Prostate gland (tissue), 2 donors: ENCODE data around the gene TGFBR3. TPM values are rescaled to one million over a fixed set of nuclear protein-coding genes. Genes with fewer than 3 reads are reported as not detected.

Experiments used
- DNase-seq: peaks from one replicate; pipeline ENCODE4 v3.0.0-alpha.2; 2019; ENCODE audit warnings: low spot score
- H3K27ac ChIP-seq, 2 donors: fragments of 200-600 bp; sonication (generic); 2 replicates each; pipeline ENCODE4 v1.5.1; 2017 to 2019
- H3K27me3 ChIP-seq: fragments of 200-600 bp; sonication (generic); replicated peaks from 2 replicates; pipeline ENCODE4 v1.5.1; 2019; ENCODE audit not compliant: insufficient read depth
- H3K36me3 ChIP-seq, 2 donors: fragments of 200-600 bp; sonication (generic); 1 replicate in 1 of 2; 2 replicates in 1 of 2; pipeline versions ENCODE4 v1.5.1 to v1.8.1; 2017 to 2019
- H3K4me1 ChIP-seq: fragments of 200-600 bp; sonication (generic); replicated peaks from 2 replicates; pipeline ENCODE4 v1.5.1; 2019
- H3K4me3 ChIP-seq, 2 donors: fragments of 200-600 bp; sonication (generic); 2 replicates each; pipeline ENCODE4 v1.5.1; 2017 to 2019
- H3K9me3 ChIP-seq: fragments of 200-600 bp; sonication (generic); 2 replicates; pipeline ENCODE4 v1.5.1; 2017
- POLR2A ChIP-seq: fragments of 450-650 bp; IDR thresholded peaks from one replicate; pipeline ENCODE4 v1.6.1; 2016; ENCODE audit warnings: antibody characterized with exemption, mild to moderate bottlenecking
- POLR2AphosphoS5 ChIP-seq: sonication (generic); formaldehyde crosslinking; IDR thresholded peaks from one replicate; pipeline ENCODE4 v1.6.1; 2017; ENCODE audit warnings: antibody characterized with exemption
- WGBS: methylation state at CpG from one replicate; pipeline ENCODE4 v1.1.5; 2018; 5-methylcytosine and 5-hydroxymethylcytosine counted together
- intact Hi-C: fragments of 100-400 bp; cut with DNase I; formaldehyde crosslinking; loops from one replicate; pipeline ENCODE4 v1.14.2; 2022
- total RNA-seq, 2 donors: library from RNA; depleted of rRNA; stranded (reverse); fragments of >200 nt; gene quantifications; one replicate each; pipeline ENCODE4 v1.1.0, GENCODE V29; 2016
- TF ChIP-seq, protein P1 (sequence below), 4 experiments: fragments of 200-600 bp in 2 of 4; fragments of 450-650 bp in 2 of 4; sonication (generic) in 2 of 4; IDR thresholded peaks; 1 replicate in 3 of 4; 2 replicates in 1 of 4; pipeline ENCODE4 v1.5.1; 2016 to 2019; ENCODE audit warnings: antibody characterized with exemption in 4 of 4, mild to moderate bottlenecking in 2 of 4, moderate library complexity in 2 of 4

TGFBR3 gene
- total RNA-seq, result 10 to 100 TPM; 26.4 to 51.7 TPM

DNA sequence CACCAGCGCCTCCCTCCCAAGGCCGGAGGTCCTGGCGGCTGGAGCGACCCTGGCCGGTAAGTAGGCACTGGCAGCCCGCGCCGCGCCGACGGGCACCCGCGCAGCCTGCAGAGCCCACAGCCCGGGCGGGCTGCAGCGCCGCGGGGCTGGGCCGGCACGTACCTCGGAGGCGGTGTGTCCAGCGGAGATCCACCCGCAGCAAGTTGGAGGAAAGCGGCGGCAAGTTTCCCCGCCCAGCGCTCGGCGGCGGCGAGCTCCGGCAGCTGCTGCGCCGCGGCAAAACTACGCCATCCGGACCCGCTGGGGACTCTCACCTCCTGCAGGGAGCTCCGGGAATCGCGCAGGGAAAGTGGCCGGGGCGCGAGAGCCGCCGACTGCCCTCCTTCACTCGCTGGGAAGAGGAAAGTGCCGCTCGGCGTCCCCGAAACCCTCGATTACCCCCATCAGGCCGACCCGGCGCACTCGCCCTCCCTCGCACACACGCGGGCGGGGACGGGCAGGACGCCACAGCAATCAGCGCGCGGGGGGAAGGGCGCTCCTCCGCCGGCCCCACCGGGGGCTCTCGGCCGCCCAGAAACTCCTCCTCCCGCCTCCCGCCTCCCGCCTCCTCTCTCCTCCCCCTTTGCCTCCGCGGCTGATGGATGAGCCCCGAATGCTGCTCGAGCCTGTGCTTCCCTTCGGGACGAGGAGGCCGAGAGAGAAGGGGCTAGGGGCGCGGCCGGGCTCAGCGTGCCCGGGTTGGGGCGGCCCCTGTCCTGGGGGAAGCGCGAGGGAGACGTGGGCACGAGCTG is at the start of gene TGFBR3:
Gene TGFBR3 (minus strand): TSS at position 436 of the 791 bp plus-strand sequence. CDS start 24,620 bp downstream, outside the sequence.
- Histone ChIP-seq H3K4me1 (no peaks in the 10 kb centered on the region), H3K27me3 (no peaks in the 10 kb centered on the region), H3K36me3 (no peaks in the 10 kb centered on the region), H3K4me3 (peak within 1 kb of the TSS; percentile 81 to 96), H3K27ac (peak within 1 kb of the TSS; percentile 87 to 93), H3K9me3 (no peaks in the 10 kb centered on the region)
- DNase-seq, result peak; percentile 91
- TF ChIP-seq POLR2AphosphoS5 (peak; percentile 95), POLR2A (peak; percentile 82)
- TF ChIP-seq, protein P1, sequence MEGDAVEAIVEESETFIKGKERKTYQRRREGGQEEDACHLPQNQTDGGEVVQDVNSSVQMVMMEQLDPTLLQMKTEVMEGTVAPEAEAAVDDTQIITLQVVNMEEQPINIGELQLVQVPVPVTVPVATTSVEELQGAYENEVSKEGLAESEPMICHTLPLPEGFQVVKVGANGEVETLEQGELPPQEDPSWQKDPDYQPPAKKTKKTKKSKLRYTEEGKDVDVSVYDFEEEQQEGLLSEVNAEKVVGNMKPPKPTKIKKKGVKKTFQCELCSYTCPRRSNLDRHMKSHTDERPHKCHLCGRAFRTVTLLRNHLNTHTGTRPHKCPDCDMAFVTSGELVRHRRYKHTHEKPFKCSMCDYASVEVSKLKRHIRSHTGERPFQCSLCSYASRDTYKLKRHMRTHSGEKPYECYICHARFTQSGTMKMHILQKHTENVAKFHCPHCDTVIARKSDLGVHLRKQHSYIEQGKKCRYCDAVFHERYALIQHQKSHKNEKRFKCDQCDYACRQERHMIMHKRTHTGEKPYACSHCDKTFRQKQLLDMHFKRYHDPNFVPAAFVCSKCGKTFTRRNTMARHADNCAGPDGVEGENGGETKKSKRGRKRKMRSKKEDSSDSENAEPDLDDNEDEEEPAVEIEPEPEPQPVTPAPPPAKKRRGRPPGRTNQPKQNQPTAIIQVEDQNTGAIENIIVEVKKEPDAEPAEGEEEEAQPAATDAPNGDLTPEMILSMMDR (IDR thresholded peaks at IDR 0.05), result peak in 2 of 4 experiments; percentile 68 to 70
- intact Hi-C loops, result loop anchor here (5.0 kb wide), 2 partner anchors 54 to 159 kb away; no protein-coding TSS in a partner anchor
- WGBS, result under 1% methylated on average over 54 of the region's 92 CpGs

DNA sequence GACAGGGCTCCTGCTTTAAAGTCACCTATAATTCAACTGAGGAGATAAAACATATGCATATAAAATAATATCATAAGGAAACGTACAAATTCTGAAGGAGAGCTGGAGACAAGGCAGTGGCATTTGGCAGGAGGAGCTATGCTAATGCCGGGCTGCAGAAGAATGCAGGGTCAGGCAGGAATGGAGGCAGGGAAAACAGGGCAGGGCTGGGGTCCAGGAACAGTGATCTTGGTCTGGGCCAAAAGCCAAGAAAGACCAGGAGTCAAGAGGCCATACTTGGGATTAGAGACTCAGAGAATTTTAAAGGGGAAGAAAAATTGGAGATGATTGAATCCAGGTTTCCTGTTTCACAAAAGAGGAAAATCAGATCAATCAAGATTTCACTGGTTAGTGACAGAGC is 43.3 kb upstream of the TGFBR3 start:
- no peaks in the 10 kb centered on the region for H3K4me1 ChIP-seq
- H3K4me3 ChIP-seq, result no peak overlapping the region
- no peaks in the 10 kb centered on the region for H3K36me3 ChIP-seq
- H3K9me3 ChIP-seq, result no peaks in the 10 kb centered on the region
- TF ChIP-seq POLR2AphosphoS5, result no peak
- no peak for TF ChIP-seq POLR2A
- TF ChIP-seq, protein P1 (IDR thresholded peaks at IDR 0.05), result no peak
- intact Hi-C loops, result loop anchor here (2.0 to 10.0 kb wide), 2 partner anchors 366 to 418 kb away; partner anchors contain the start of genes GLMN and RPAP2
- no peak for DNase-seq
- no peak overlapping the region for H3K27ac ChIP-seq
- H3K27me3 ChIP-seq, result no peaks in the 10 kb centered on the region
- 31% methylated on average over 2 of the region's 2 CpGs for WGBS

DNA sequence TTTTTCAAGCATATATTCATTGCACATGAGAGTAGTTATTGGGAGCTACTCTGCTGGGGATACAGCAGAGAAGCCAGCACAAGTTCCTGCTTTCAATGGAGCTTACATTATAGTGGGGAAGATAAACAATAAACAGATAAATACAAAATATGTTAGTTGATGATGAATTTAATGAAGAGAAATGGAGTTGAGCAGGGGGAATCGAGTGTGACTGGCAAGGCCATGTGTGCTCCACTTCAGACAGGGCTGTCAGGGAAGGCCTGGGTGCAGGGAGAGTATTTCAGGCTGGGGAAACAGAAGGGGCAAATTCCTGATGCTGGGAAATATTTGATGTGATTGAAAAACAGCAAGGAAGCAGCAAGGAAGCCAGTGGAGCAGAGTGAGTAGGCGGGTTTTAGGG is 42.1 kb upstream of the TGFBR3 start:
- TF ChIP-seq POLR2A (no peak), POLR2AphosphoS5 (no peak)
- TF ChIP-seq, protein P1 (IDR thresholded peaks at IDR 0.05), result no peak
- H3K4me1 ChIP-seq, result no peaks in the 10 kb centered on the region
- intact Hi-C loops, result loop anchor here (2.0 to 10.0 kb wide), 2 partner anchors 367 to 417 kb away; partner anchors contain the start of genes GLMN and RPAP2

DNA sequence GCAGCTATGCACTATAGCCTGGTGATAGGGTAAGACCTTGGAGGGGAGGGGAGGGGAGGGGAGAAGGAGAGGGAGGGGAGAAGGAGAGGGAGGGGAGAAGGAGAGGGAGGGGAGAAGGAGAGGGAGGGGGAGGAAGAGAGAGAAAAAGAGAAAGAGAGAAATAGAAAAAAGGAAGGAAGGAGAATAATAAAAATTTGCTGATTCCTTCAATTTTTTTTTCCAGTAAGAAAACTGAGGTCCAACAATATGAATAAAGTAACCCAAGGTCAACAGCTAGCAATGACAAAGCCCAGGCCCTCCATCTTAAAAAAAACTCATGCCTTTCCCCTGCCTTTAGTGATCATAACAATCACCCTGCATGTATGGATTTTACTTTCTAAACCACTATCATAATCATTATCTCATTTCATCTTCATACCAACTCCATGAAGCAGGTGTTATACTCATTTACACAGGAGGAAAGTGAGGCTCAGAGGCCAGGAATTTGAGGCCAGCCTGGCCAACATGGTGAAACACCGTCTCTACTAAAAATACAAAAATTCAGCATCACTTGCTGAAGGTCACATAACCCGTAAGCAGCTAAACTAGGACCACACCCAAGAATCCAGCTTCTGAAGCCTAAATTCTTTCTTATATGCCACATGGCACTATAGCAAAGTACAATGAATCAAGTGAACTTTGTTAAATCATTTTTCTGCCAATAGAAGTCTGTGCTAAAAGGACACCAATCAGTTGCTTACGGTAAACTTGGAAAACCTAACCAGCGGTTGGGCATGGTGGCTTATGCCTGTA is 39.9 kb upstream of the TGFBR3 start:
- Histone ChIP-seq H3K27me3 (no peaks in the 10 kb centered on the region), H3K9me3 (no peaks in the 10 kb centered on the region), H3K27ac (no peak overlapping the region), H3K36me3 (no peaks in the 10 kb centered on the region), H3K4me1 (no peaks in the 10 kb centered on the region), H3K4me3 (no peak overlapping the region)
- intact Hi-C loops, result loop anchor here (10.0 kb wide), 1 partner anchor 369 kb away; the partner anchor contains the start of genes GLMN and RPAP2
- no peak for TF ChIP-seq POLR2AphosphoS5
- TF ChIP-seq POLR2A, result no peak
- TF ChIP-seq, protein P1 (IDR thresholded peaks at IDR 0.05), result no peak
- no peak for DNase-seq
- WGBS, result 93% methylated on average over 4 of the region's 4 CpGs

More for the DNA sequence above, 42.1 kb upstream of the TGFBR3 start:
- WGBS, result 68% methylated on average over 2 of the region's 2 CpGs
- H3K27ac ChIP-seq, result no peak overlapping the region
- H3K27me3 ChIP-seq, result no peaks in the 10 kb centered on the region
- no peak overlapping the region for H3K4me3 ChIP-seq
- no peaks in the 10 kb centered on the region for H3K36me3 ChIP-seq
- H3K9me3 ChIP-seq, result no peaks in the 10 kb centered on the region
- DNase-seq, result no peak
